Non-pigmented ciliary epithelial cell (primary cell): ENCODE data around the gene ARVCF.

Source experiments
- DNase-seq: peaks from one replicate; pipeline ENCODE4 v3.0.0-alpha.2; 2010; ENCODE audit warnings: low read depth

ARVCF gene

DNA sequence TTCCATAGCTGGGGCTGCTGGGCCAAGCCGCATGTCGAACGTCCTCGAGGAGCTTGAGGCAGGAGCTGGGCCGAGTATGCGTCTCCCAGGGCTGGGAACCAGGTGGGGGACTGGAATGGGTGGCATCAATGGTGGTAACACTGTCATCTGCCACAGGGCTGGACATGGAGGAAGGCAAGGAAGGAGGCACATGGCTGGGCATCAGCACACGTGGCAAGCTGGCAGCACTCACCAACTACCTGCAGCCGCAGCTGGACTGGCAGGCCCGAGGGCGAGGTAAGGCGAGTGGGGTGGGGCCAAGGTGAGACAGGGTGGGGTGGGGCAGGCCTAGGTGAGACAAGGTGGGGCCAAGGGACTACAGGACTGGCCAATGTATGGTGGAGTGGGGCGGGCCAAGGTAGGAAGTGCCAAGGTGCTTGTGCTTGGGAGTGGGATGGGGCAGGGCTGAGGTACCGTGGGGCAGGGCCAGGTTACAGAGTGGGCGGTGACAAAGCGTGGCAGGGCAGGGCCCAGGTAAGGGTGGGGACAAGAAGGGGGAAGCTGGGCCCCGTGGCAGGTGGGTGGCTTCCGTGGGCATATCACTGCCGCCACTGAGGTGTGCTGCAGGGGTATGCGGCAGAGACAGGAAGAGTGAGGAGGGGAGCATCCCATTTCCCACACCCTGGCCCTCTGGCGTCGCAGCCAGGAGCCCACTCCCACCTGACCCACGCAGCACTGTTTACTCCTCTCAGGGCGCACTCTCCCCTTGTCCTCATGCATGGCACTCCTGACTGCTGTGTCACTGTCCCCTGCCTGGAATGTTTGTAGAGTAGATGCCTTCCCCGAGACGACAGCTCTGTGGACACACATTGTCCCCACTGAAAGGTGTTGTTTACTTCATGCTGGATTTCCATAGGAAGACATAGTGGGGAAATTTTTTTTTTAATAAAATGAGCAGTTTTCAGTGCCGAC is 36.0 kb upstream of the ARVCF start:
- DNase-seq = no peak

DNA sequence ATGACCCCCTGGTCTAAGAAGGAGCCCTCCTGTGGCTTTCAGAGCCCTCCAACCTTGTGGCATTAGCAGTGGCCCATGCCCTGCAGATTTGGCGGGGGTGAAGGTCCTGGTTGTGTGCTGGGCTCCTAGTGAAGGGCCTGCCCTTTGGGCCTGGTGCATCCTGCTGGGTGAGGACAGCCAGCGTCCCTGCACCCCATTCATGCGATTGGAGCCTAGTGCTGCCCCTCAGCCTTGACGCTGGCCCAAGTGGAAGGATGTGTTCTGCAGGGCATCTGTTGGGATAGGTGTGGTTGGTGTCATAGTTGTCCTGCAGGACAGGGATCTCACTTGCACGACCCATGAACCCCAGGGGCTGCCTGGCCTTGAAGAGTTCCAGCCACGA is 35.3 kb upstream of the ARVCF start:
- no peak for DNase-seq

DNA sequence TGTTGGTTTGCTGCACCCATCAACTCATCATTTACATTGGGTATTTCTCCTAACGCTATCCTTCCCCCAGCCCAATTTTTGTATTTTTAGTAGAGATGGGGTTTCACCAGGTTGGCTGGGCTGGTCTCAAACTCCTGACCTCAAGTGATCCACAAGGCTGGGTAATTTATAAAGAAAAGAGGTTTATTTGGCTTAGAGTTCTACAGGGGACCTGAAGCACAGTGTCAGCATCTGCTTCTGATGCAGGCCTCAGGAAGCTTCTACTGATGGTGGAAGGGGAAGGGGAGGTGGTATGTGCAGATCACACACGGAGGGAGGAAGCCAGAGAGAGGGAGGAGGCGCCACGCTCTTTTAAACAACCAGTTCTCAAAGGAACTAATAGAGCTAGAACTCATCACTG is 30.1 kb upstream of the ARVCF start:
- DNase-seq = no peak

DNA sequence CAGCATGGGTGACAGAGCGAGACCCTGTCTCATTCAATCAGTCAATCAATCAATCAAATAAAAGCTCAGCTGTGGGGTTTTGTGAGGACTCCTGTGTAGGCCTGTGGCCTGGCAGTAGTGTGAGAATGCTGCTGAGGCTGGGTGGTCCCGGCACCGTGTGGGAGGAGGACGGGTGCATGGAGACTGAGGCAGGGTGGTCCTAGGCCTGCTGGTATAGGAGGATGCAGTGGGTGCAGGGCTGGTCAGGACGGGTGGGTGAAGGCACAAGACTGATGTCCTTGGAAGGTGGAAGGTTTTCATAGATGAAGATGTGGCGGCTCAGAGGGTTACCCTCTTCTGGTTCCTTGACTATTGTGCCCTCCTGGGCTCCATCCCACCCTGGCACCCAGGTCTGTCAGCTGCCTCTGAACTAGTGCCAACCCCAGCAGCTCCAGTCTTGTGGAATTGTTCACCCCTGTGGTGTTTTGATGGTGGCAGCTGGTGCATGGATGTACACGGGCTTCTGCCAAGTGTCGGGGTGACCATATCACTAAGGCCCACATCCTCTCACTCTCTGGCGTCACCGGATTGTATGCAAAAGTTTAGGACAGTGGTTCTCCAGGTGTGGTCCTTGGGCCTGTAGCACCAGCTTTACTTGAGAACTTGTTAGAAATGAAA is 28.0 kb upstream of the ARVCF start:
- no peak for DNase-seq

DNA sequence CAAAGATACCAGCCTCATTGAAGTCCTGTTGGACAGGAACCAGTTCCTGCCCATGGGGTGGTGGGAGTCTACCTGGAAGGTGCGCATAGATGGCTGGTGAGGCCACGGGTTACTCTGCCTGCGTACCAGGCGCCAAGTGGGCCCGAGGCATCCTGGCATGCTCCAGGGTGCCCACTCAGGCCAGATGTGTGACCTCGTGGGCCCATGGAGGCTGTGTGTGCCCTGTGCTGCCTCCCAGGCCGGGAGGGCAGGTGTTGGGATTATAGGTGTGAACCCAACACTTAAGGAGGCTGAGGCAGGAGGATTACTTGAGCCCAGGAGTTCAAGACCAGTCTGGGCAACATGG is 27.3 kb upstream of the ARVCF start:
- no peak for DNase-seq

DNA sequence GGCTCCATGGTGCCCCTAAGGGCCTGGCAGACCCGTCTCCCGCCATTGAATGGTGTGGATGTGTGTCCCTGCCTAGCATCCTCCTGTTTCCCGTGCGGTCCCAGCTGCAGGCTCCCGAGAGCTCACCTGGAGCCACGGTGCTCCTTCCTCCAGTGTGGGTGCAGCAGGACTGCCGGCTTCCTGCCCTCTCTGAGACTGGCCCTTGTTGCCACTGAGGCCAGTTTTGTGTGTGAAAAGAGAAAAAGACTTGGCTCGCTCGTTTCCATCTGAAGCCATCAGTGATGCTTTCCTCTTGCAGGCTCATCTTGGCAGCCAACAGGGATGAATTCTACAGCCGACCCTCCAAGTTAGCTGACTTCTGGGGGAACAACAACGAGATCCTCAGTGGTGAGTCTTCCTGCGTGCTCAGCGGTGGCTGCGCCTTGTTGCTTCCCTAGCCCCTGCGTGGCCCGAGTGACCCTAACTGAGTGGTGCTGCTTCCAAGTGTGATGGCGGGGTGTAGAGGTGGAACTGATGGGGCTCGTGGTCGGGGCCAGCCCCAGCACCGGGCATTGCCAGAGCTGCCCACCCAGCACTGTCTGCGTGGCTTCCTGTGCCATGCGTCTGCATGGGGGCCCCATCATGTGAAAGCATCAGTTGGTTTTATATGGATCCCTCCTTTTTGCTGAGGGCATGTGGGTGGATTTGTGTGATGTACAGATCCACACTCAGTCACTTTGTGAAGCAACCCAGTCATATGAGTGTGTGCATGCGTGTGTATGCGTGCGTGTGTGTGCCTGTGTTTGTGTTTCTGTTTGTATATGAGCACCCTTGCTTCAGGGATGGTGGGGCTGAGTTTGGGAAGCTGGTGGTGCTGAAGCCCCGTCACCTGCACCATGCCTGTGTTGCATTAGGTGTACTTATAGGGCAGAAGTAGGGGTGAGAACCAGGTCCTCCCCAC is 26.7 kb upstream of the ARVCF start:
- no peak for DNase-seq

DNA sequence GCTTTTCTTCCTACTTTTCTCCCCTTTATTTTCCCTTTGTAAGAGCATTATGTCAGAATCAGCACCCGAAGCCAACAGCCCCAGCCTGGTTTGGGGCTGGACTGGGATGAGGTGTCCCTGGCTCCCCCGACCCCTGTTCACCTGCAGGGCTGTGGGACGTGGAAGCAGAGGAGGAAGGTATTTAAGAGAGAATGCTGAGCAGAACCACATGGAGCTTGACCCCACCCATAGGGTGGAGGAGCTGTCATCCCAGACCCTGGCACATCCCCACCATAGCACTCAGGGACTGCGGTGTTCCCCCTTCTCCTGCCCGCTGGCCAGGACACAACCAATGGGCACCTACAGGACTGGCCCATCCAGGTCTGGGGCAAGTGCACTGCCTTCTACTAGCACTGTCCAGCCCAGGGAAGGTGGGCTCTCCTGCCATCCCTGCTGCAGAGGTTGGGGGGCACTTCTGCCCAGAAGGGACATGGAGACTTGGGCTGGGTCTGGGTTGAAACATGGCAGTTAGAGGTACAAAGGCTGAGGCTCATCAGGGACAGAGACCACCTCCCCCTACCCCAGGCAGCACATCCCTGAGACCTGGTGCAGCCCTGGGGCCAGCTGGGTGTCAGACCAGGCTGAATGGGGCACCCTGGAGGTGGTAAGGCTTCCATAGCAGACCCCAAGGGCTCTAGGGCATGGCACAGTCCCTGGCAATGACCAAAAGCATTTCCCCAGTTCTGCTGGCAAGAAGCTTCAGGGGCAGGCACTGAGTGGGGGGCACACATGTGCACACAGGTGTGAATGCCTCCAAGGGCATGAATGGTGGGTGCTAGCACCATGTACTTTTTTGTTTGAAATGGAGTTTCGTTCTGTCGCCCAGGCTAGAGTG is 23.9 kb upstream of the ARVCF start:
- DNase-seq = no peak

DNA sequence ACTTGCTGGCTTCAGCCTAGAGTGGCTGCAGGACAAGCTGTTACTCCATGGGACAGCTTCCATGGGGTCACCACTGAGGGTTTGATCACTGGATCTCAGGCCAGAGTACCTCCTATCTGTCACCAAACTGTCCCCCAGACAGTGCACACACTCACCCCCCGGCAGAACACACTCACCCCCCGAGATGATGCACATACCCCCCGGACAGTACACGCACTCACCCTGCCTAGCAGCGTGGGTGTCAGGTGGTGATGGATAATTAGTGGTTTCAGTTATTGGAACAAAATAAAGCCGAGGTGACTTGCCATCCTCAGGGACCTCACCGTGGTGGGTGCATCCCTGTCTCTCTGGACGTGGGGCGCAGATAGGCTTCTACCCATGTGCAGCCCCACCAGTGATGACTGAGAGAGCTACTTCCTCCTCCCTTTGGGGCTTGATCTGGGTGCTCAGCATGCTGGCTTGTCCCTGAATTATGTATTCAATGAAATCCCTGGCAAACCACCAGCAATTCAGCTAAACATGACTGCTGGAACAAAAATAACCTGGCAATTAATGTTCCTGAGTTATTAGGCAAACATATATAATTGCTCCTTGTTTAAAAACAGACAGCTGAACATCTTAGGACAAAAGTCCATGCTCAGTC is 23.2 kb upstream of the ARVCF start:
- DNase-seq = no peak

DNA sequence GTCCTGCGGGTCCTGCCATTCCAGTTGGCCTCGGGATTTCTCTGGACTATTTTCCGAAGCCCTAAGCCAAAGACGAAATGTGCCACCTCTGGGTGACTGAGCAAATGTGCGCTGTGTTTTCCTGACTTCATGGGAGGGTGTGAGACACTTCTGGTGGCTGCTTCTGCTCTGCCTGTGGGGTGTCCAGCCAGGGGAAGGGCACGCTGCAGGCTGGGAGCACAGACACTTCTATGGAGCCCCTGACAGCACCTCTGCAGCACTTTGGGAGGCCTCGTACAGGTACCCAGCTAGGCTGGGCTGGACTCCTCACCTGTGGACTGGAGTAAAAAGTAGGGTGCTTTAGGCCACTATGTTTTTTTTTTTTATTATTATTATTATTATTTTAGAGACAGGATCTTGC is 22.0 kb upstream of the ARVCF start:
- DNase-seq = no peak

DNA sequence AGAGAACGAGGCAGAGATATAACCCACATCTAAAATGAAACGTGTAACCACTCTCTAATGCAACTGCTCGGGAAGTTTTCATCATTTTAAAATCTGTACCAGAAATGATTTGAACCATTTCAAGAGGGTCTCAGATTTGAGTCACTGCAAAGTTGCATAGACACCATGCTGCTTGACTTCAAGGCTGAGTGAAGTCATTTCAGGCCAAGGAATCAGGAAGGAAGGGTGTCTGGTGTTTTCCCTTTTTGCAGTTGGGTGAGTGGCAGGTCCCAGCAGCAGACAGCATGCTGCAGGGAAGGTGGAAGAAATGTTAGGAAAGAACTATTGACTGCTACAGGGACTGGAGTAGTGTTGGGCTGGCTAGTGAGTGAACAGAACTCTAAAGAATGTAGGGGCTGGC is 20.8 kb upstream of the ARVCF start:
- no peak for DNase-seq

DNA sequence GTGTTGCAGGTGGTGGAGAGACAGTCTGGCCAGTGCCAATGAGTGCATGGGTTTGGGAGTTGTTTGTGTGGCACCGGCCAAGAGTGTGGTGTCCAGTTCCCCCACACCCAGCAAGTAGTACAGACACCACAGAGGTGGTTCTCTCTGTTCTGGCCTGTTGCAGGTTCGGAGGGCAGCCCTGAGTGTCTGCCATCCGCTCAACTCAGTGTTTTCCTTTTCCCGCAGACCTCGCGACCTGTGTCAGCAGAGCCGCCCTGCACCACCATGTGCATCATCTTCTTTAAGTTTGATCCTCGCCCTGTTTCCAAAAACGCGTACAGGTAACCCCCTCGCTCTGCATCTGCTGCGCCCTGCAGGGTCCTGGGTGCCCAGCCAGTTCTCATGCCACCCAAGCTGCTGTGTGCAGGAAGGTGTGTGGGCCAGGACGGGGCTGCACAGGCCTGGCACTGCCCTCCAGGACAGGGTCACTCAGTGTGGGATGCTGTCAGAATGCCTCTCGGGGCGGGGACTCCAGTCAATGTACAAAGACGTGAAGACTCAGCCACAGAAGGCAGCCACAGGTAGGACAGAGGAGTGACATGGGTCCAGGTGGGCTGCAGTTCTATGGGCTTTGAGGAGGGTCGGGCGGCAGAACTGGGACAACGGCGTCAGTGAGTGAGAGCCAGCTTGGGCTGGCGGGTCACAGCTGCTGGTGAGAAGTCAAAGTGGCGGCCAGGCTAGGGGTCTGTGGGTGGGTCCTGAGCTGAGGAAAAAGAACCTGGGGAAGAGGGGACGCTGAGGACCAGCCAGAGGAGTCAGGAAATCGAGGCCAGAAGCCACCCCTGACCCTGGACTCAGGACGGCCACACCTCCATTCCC is 20.1 kb upstream of the ARVCF start:
- no peak for DNase-seq

DNA sequence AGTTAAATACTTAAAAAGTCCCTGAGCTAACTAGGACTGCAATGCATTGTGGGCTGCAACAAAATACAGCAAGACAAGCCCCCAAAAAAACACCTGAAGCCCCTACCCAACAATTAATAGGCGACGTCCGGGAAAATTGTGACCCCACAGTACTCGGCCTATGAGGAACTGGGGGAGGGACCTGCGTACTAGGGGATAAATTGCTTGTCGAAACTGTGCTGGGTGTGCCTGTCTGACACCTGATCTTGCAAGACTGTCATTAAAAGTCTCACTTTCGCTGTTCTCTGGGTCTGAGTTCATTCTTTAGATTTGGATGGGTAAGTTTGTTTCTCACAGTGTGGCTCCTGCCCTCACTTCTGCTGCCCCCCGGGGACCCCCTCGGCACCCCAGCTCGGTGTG is 19.5 kb upstream of the ARVCF start:
- DNase-seq = no peak

DNA sequence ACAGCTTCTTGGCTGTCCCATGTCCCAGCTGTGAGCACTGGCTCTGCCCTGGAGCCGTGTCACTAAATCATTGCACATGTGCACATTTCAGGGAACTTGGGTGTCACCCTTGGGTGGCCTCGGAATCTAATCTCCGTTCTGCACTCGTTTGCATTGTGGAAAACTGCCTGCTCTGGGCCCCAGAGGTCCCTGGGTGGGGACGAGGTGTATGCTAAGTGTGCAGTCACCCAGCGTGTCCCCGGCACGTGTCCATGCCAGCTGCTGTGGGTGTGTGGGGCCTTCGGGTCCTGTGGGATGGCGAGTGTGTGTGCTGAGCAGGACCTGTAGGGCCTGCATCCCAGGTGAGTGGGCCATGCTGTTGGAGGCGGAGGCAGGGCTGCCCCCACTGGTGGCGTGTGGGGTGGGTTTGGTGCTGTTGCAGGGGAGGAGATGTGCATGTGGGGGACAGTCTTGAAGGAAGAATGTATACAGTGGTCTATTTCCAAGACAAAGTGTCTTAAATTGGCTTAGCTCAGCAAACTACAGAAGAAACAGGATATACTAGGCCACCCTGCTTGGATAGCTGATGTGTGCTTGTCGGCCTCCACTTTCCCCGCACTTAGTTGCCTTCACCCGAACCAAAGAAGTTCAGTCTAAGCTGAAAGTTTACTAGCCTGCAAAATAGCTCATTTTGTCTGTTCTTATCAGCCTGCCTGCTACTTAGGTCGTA is 18.9 kb upstream of the ARVCF start:
- DNase-seq = no peak

DNA sequence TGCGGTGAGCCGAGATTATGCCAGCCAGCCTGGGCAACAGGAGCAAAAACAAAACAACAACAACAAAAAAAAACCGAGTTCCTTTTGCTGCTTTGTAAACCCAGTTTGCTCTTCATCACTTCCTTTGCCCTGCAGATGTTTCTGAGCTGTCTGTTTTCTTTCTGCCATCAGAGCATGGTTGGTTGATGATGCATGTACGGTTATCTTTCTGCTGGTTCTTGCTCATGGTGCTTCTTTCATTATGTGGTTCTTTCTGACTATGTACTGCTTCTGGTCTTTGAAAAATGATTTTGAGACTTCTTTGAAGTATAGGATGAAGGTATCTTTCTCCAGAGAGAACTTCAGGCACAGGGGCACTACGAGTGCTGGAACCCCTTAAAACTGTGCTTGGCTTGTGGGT is 17.5 kb upstream of the ARVCF start:
- DNase-seq = no peak

DNA sequence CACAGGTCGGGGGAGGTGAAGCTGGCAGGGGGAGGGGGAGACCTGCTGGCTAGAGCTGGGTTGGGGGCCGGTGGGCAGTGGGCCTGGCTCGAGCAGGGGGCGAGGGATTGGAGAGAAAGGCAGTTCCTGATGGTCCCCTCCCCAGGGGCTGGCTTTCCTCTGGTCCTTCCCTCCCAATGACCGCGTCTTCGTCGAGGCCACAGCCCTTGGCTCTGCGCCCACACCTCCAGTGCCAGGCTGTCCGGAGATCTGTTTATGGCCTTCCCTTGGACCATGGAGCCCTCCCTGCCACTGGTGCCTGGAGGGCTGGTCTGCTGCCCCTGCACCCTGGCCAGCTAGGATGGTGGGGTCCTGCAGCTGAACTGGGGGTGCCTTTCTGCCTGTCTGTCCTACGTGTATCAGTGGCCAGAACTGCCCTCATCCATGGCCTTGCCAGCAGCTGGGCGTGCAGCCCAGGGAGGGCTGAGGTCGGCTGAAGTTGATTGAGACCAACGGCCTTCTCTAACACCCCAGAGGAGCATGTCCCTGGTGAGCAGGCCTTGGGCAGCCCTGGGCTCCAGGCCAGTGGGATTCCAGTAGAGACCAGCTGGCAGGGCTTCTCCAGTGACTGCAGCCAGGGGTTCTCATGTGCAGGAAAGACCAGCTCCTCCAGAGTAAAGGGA is 16.6 kb upstream of the ARVCF start:
- no peak for DNase-seq

DNA sequence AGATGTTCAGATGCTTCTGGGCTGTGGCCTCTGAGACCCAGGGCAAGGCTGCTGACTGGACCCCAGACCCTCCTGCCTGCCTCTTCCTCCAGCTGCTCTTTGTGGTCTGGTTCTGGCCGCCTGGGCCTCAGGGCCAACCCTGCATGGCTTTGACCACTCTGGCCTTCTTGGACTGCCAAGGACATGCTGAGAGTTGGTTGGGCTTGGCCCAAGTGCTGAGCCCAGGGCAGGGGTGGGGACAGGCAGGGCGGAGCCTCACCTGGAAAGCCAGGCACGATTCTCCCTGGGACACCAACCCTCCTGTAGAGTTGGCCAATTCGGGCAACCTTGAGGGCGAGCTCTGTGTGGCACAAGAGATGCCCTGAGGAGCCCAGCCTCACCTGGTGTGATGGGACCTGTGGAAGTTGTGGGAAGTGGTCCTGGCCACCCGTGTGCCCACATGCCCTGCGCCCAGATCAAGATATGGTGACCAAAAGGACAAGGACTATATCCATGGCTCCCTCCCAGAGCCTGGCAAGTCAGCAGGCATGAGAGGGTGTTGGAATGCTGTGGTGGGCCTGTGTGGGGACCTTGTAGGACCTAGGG is 15.9 kb upstream of the ARVCF start:
- no peak for DNase-seq

DNA sequence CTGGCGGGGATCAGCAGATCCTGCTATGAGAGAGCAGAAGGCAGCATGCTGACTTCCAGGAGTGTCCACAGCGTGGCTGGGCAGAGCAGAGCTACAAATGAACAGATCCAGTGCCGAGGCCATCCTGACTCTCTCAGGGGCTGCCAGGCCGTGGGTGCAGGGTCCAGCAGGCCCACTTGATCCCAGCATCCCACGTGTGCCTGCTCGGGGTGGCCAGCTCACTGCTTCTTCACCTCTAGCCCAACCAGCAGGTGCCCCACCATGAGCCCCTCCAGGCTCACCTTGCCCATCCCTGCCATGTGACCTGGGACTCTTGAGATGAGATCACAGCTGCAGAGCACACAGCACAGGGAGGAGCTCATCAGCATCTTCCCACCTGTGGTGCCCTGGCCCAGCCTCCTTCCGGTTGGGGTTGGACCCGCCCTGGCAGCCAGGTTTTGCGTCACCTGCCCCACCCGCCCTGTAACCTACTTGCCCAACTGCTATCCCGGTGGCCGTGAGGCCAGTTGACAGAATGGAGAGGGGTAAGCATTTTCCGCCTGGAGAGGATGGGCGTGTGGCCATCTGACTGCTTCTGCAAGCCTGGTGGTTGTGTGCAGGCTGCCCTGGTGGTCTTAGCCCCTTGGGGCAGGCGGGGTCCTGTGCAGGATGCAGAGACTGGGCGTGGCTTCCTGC is 15.2 kb upstream of the ARVCF start:
- no peak for DNase-seq
